CD1c-positive myeloid dendritic cell (primary cell): Measurements from ENCODE around the gene PTK7.

Experiments
- DNase-seq: peaks from one replicate; pipeline ENCODE4 v3.0.0-alpha.2; 2016; ENCODE audit errors: extremely low spot score

The PTK7 gene

GRCh38 chr6:43180058-43180457, 103.9 kb downstream of the PTK7 start:
- no peak for DNase-seq

GRCh38 chr6:43180985-43181384, 104.9 kb downstream of the PTK7 start:
- peak; percentile 19 for DNase-seq

GRCh38 chr6:43181621-43181941, 105.5 kb downstream of the PTK7 start:
- no peak for DNase-seq

GRCh38 chr6:43181942-43182860, 106.1 kb downstream of the PTK7 start, which contains the start of gene CUL9:
Gene CUL9 (plus strand): TSS chr6:43182196. CDS start chr6:43184311, 2,115 bp downstream.
- DNase-seq = peak; percentile 90

- DNase-seq = no peak
These were observed 107.3 kb downstream of the PTK7 start for GRCh38 chr6:43183441-43183840.

- no peak for DNase-seq
These were observed 108.3 kb downstream of the PTK7 start for GRCh38 chr6:43184268-43184985.

- DNase-seq = no peak
These were observed 109.4 kb downstream of the PTK7 start for GRCh38 chr6:43185391-43185985.

- no peak for DNase-seq
These were observed 109.9 kb downstream of the PTK7 start for GRCh38 chr6:43186019-43186418.

- DNase-seq = no peak
These were observed 110.6 kb downstream of the PTK7 start for GRCh38 chr6:43186706-43187105.

- DNase-seq = no peak
These were observed 111.7 kb downstream of the PTK7 start for GRCh38 chr6:43187821-43188220.

GRCh38 chr6:43188426-43188825, 112.3 kb downstream of the PTK7 start:
- no peak for DNase-seq

GRCh38 chr6:43189776-43190304, 113.7 kb downstream of the PTK7 start:
- DNase-seq = no peak

GRCh38 chr6:43192911-43193310, 116.8 kb downstream of the PTK7 start:
- DNase-seq = no peak

- no peak for DNase-seq
These were observed 117.8 kb downstream of the PTK7 start for GRCh38 chr6:43193929-43194328.

- no peak for DNase-seq
These were observed 120.2 kb downstream of the PTK7 start for GRCh38 chr6:43196337-43196736.

GRCh38 chr6:43199912-43200311, 123.8 kb downstream of the PTK7 start:
- no peak for DNase-seq

- DNase-seq = no peak
These were observed 124.4 kb downstream of the PTK7 start for GRCh38 chr6:43200541-43200940.

- no peak for DNase-seq
These were observed 126.3 kb downstream of the PTK7 start for GRCh38 chr6:43202451-43202850.

- no peak for DNase-seq
These were observed 127.1 kb downstream of the PTK7 start for GRCh38 chr6:43203029-43203717.

GRCh38 chr6:43203718-43204095, 127.6 kb downstream of the PTK7 start:
- no peak for DNase-seq

- DNase-seq = no peak
These were observed 128.4 kb downstream of the PTK7 start for GRCh38 chr6:43204271-43205105.
